ENCODE results near the gene LZIC.

DNA sequence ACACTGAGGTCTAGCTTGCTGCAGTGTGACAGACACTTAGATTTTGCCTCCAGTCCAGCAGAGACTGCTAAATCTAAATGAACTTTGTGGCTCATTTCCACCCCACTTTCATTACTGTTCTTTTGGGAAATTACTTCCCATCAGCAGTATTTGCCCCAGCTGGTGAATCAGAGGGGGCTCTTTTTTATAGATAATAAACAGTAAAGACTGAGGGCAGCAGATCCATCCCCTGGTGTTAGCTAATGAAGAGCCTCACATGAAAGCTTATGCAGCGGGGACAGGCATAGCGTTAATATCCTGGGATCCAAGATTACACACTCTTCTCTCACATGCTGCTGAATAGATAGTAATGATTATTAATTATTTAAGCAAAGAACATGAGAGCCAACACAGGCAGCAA lies 26.7 kb downstream of the LZIC start:
- no peak for TF ChIP-seq CTCF (IDR thresholded peaks at IDR 0.05)
- no peak for TF ChIP-seq POLR2A (IDR thresholded peaks at IDR 0.05)

Data from esophagus squamous epithelium (tissue), 4 donors.